NOMO-1 (cell line): Measurements from ENCODE around the gene LRIG2.
"Not testable (repeated sequence)": the region's sequence is repeated elsewhere in the genome, so short reads cannot be mapped to it uniquely, and the experiment has no call there.

Experiments
- DNase-seq, 2 experiments: peaks; one replicate each; lab custom pipeline; 2025; ENCODE audit not compliant: unreplicated experiment in 2 of 2; lab: John Stamatoyannopoulos, UW

Gene LRIG2, protein sequence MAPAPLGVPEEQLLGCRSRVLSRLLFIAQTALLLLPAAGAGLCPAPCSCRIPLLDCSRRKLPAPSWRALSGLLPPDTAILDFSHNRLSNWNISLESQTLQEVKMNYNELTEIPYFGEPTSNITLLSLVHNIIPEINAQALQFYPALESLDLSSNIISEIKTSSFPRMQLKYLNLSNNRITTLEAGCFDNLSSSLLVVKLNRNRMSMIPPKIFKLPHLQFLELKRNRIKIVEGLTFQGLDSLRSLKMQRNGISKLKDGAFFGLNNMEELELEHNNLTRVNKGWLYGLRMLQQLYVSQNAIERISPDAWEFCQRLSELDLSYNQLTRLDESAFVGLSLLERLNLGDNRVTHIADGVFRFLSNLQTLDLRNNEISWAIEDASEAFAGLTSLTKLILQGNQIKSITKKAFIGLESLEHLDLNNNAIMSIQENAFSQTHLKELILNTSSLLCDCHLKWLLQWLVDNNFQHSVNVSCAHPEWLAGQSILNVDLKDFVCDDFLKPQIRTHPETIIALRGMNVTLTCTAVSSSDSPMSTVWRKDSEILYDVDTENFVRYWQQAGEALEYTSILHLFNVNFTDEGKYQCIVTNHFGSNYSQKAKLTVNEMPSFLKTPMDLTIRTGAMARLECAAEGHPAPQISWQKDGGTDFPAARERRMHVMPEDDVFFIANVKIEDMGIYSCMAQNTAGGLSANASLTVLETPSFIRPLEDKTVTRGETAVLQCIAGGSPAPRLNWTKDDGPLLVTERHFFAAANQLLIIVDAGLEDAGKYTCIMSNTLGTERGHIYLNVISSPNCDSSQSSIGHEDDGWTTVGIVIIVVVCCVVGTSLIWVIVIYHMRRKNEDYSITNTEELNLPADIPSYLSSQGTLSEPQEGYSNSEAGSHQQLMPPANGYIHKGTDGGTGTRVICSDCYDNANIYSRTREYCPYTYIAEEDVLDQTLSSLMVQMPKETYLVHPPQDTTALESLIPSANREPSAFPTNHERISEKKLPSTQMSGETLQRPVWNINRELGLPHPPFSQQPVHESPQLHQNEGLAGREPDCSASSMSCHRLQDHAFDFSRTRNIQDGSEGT

DNA sequence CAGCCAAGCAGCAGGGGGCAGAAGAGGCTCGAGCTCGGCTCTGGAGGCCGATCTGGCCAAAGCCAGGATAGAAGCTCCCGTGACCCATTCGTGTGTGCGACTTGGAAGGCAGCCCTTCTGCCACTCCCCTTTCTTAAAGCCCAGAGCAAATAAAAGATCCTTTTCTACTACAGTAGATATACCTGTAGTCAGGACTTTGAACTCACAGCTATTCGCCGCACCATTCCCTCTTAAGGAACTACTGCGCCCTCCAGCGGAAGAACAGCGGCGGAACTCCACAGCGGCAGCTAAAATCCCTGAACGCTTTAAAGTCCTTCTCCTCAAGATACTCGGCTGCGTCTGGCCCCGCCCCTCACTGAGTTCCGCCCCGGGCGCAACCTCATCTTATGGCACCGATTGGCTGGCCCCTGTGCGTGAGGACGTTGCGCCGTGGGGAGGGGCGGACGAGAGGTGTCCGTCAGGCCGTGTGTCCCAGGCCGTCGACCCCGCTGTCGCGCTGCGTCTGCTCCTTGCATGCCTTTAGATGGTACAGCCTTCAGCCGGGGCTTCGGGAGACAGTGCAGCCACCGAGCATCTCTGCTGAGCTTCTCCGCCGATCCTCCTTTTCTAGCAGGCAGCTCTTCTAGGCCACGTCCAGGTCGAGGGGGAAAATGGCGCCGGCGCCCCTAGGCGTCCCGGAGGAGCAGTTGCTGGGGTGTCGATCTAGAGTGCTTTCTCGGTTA, at the start of gene LRIG2:
TSS of gene LRIG2 (plus strand) at position 442 of the 722 bp plus-strand sequence. CDS start at position 651, 209 bp downstream.
- peak; percentile 97 to 99 for DNase-seq

DNA sequence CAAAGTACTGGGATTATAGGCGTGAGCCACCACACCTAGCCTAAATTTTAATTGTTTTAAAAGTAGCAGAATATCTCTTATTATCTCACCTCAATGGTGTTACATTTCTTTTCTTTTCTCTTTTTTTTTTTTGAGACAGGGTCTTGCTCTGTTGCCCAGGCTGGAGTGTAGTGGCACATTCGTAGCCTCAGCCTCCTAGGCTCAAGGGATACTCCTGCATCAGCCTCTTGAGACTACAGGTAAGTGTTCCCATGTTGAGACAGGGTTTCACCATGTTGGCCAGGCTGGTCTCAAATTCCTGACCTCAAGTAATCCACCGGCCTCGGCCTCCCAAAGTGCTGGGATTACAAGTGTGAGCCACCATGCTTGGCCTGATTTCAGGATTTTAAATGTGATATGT, 49.7 kb upstream of the LRIG2 start:
- not testable (repeated sequence) for DNase-seq

DNA sequence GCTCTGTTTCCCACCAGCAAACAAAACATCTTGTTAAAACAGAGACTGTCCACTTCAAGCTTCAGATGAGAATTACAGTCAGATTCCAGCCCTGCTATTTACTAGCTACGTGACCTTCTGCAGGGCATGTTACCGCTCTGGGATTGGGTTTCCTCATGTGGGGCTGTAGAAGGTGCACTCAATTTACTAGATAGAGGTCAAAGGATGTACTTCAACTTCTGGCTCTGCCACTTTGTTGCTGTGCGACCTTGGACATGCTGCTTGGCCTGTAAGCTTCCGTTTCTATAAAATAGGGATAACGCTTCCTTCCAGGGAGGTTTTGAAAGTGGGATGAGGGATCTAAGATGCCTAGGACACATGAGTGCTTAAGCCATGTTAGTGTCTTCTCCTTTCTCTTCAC, 46.0 kb upstream of the LRIG2 start:
- no peak for DNase-seq

DNA sequence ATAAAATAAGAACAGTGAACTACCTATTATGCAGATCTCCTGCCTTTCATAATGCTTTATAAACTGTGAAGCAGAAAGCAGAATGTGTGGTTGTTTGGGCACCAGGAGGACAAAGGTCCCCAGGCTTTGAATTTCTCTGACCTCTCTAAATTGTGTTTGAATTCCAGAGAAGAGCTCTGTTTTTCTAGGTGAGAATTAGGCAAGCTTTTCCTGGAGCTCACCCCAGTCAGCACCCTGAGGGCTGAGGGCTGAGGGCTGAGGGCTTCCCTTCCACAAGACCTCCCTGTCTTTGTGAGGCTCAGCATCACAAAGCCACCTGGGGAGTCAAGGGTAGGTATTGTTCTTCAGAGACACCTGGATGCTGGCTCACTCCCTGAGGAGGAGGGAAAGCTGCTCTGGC, 45.5 kb upstream of the LRIG2 start:
- DNase-seq = no peak

GRCh38 chr1:113029822-113030221, 43.2 kb upstream of the LRIG2 start:
- DNase-seq = no peak

DNA sequence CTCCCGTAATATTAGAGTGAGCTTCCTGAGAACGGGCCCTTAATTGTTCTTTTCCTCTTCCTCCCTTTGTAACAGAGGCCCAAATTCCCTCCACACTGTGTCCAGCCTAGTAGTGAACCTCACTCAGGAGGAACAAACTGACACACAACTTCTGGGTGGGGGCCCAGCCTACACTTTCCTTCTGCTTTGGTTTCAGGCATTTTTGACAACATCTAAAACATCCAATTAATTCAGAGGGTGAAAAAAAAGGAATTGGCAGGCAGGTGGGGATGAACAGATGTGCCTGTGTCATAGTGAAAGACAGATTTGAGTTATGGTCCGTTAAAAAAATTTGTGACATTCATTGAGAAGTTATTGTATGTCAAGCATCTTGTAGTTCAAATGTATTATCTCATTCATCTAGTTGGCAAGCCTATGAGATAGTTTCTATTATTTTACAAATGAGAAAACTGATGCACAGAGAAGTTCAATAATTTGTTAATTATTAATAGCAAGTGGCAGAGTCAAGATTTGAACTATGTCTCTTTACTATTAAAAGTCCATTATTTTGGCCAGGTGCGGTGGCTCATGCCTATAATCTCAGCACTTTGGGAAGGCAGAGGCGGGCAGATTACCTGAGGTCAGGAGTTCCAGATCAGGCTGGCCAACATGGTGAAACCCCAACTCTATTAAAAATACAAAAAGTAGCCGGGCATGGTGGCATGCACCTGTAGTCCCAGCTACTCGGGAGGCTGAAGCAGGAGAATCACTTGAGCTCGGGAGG, 41.6 kb upstream of the LRIG2 start:
- no peak for DNase-seq

DNA sequence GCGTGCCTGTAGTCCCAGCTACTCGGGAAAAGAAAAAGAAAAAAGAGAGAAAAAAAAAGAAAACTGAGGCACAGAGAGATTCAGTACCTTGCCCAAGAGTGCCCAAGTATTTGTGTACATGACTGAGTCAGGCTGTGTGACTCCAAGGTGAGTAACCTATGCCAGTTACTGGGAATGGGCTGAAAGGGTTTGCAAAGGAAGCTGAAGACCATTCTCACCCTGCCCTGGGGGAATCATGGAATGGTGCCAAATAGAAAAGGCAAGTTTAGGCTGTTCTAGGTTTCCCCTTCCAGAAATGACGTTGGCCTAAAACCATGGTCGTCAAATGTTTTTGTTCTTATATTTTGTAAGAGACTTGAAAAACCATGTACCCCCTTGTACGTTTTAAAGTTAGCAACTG, 37.9 kb upstream of the LRIG2 start:
- DNase-seq = no peak

- DNase-seq = no peak
Measured at GRCh38 chr1:113036639-113037321, 36.2 kb upstream of the LRIG2 start.

DNA sequence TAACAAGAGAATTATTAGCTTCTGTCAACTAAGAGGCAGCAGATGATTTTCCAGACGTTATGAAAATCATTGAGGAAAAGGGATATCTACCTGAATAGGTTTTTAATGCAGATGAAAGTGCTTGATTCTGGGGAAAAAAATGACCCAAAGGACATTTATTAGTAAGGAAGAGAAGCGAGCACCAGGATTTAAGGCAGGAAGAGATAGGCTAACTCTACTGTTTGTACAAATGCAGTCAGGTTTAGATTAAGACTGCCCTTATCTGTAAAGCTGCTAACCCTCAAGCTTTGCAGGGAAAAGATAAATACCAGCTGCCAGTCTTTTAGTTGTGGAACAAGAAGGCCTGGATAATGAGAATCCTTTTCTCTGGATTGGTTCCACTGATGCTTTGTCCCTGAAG, 33.0 kb upstream of the LRIG2 start:
- no peak for DNase-seq

GRCh38 chr1:113040718-113041412, 32.1 kb upstream of the LRIG2 start:
- DNase-seq = no peak

- DNase-seq = no peak
Measured at GRCh38 chr1:113041569-113042284, 31.3 kb upstream of the LRIG2 start.

DNA sequence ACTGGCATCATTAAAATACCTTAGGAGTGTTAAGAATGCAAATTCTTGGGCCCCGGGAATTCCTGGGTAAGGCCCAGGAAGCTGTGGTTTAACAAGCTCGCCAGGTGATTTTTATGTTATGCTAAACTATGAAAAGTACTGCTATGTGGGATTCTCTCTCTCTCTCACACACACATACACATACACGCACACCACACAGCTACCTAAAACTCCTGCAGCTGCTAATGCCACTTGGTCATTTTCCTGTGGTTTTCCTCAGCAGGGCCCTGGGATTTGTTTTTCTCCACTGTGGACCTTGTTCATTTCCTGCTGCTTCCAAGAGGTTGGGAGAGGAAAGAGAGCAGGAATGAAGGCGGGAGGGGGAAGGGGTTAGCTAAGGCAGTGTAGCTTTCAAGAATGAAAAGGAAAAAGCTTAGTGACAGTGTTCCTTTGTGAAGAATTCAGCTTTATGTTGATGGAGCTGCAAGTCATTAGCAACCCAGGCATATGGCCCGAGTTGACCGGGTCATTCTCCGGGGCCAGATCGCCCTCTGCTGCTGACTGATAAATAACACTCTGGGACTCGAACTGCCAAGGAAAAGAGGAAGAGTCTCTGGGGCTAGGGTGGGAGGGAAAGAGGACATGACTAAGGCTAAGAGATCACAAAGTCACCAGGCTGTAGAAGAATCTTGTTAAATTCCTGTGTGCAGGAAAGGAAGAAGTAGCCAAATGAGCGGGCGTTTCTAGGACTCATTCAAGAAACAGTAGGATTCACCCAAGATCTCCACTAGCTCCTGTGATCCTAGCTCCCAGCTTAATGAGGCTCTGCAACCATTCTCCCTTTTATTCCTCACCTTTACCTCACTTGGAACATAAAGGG, 30.5 kb upstream of the LRIG2 start:
- peak; percentile 86 to 90 for DNase-seq

DNA sequence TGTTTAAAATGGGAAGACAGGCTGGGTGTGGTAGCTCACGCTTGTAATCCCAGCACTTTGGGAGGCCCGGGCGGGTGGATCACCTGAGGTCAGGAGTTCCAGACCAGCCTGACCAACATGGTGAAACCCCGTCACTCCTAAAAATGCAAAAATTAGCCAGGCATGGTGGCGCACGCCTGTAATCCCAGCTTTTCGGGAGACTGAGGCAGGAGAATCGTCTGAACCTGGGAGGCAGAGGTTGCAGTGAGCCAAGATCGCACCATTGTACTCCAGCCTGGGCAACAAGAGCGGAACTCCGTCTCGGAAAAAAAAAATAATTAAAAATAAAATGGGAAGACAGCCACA, 29.9 kb upstream of the LRIG2 start:
- not testable (repeated sequence) for DNase-seq

GRCh38 chr1:113046569-113046968, 26.4 kb upstream of the LRIG2 start:
- peak; percentile 53 to 96 for DNase-seq

- DNase-seq = no peak
Measured at GRCh38 chr1:113048064-113048463, 24.9 kb upstream of the LRIG2 start.

DNA sequence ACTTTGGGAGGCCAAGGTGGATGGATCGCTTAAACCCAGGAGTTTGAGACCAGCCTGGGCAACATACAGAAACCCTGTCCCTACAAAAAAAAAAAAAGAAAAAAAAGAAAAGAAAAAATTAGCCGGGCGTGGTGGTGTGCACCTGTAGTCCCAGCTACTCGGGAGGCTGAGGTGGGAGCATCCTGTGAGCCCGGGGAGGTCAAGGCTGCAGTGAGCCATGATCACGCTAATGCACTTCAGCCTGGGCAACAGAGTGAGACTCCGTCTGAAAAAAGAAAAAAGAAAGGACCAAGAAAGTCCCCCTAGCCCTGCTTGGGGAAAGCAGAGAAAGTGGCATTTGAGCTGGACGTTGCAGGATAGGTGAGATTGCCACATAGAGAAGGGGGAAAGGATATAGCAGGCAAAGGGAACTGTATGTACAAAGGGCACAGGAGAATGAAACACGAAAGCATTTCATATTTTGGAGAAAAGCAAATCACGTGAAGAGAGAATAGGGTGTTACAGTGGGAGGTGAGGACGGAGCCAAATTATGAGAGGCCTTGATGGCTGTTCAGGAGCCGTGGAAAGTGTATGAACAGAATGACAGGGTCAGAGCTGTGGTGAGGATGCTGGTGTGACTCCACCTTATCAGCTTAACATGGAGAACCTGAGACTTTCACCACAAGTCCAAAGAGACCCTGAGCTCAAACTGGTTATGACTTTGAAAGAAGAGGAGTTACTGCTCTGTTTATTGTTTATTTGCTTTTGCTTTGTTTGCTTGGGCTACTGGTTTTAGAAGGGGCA, 19.5 kb upstream of the LRIG2 start:
- DNase-seq = no peak

DNA sequence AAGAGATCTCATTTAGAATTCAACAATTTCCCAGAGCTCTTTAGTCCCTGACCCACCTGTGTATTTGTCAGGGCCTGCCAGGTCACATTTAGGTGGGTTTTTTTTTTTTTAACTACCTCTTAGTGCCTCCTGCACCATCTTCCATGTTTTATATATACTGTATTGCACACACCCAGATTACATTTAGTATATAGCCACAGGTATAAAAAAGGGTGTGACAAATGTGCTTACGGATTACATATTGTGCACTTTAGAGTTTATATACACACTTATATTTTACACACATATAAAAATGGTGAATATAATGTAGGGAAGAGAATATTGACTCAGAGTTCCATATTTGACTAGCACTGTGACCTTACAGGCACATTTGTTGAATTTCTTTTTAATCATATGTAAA, 17.4 kb upstream of the LRIG2 start:
- DNase-seq = no peak
